ENCODE data around the gene MYO1E. TPM values are rescaled to one million over a fixed set of nuclear protein-coding genes. Genes with fewer than 3 reads are reported as not detected.

Gene MYO1E
- total RNA-seq, 2 donors from 2014 or later = 47.8 to 65.6 TPM

DNA sequence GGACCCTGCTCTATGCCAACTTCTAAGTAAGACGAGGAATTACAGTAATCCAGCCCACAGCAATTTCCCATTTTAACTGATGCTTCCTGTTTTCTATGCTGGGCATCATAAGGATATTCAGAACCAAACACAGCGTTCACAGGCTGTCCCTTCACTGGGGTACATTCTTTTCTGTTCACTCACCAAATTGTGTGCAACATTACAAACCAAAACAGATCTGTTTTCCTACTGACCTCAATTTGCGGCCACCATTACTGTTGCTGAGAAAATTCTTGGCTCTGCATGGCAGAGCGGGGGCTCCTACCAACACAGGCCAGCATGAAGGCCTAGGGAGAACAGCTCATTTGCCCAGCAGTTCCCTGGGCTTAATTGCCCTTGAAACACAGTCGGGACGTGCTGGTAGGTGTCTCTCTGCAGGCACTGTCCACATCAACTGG lies 76.5 kb downstream of the MYO1E start:
- peak; percentile 45 for DNase-seq
- H3K9me3 ChIP-seq (ENCODE audit: control insufficient read depth, low read length) = no peaks in the 10 kb centered on the region
- no peaks in the 10 kb centered on the region for H3K36me3 ChIP-seq (ENCODE audit: control insufficient read depth, insufficient read depth, low read length)
- peaks cover 1% of the 10 kb centered on the region for H3K9me3 Mint-ChIP-seq
- no peaks in the 10 kb centered on the region for H3K27me3 ChIP-seq (ENCODE audit: control insufficient read depth, insufficient read depth, low read length, poor library complexity, severe bottlenecking)
- 72 to 74% methylated on average over 4 to 6 of the region's 6 CpGs for WGBS, 2 experiments (ENCODE audit: insufficient coverage in 1 of 2, insufficient read length in 1 of 2)
- peaks cover 29% of the 10 kb centered on the region for H3K4me1 Mint-ChIP-seq
- H3K27ac Mint-ChIP-seq = peak overlapping the region; percentile 63
- no peak overlapping the region for H3K4me3 Mint-ChIP-seq
- H3K27me3 Mint-ChIP-seq (ENCODE audit: insufficient read depth) = no peaks in the 10 kb centered on the region
- TF ChIP-seq, protein P1, sequence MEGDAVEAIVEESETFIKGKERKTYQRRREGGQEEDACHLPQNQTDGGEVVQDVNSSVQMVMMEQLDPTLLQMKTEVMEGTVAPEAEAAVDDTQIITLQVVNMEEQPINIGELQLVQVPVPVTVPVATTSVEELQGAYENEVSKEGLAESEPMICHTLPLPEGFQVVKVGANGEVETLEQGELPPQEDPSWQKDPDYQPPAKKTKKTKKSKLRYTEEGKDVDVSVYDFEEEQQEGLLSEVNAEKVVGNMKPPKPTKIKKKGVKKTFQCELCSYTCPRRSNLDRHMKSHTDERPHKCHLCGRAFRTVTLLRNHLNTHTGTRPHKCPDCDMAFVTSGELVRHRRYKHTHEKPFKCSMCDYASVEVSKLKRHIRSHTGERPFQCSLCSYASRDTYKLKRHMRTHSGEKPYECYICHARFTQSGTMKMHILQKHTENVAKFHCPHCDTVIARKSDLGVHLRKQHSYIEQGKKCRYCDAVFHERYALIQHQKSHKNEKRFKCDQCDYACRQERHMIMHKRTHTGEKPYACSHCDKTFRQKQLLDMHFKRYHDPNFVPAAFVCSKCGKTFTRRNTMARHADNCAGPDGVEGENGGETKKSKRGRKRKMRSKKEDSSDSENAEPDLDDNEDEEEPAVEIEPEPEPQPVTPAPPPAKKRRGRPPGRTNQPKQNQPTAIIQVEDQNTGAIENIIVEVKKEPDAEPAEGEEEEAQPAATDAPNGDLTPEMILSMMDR (conservative IDR thresholded peaks at IDR 0.05) = no peak
- H3K27ac ChIP-seq (ENCODE audit: low read depth, low read length) = no peak overlapping the region
- H3K36me3 Mint-ChIP-seq (ENCODE audit: low read depth) = peaks cover 3% of the 10 kb centered on the region
- H3K4me1 ChIP-seq (ENCODE audit: control insufficient read depth, insufficient read depth, low read length) = no peaks in the 10 kb centered on the region
- no peak overlapping the region for H3K9ac ChIP-seq (ENCODE audit: extremely low read depth, low read length, poor library complexity, severe bottlenecking)
- no peak overlapping the region for H3K4me3 ChIP-seq (ENCODE audit: low read length)

DNA sequence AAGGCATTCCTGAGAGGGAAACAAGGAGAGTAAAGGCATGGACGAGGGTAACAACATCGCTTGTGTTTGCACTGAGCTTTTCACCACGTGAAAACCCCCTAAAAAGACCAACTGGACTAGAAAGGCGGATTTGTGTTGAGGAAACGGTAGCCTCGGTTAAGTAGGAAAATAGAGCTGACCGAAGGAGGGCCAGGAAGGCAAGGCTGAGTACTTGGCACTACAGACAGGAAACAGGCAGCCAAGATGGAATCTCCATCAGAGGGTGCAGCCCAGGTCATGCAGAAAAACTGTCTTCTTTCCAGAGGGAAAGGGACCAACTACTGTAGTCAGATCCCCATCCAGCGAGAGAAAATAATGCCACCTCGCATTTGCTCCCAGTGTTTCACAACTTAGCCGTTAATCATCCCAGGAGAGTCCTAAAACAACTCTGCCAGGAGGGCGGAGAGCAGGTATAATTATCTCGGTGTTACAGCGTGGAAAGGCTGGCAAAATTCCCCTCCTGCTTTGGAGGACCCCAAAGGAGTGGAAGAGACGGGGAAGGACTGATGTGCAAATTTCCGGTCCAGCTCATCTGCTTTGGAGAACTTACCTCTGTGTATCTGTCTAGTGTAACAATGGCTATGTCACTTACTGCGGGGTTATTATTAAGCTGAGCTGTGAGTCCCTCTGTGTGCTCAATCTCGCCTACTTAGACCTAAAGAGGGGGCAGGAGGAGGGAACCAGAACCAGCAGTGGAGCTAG lies 77.2 kb downstream of the MYO1E start:
- TF ChIP-seq, protein P1 (conservative IDR thresholded peaks at IDR 0.05) = no peak
- H3K9me3 Mint-ChIP-seq = peaks cover 1% of the 10 kb centered on the region
- H3K27me3 Mint-ChIP-seq (ENCODE audit: insufficient read depth) = no peaks in the 10 kb centered on the region
- no peak overlapping the region for H3K27ac Mint-ChIP-seq
- peaks cover 32% of the 10 kb centered on the region for H3K4me1 Mint-ChIP-seq
- peak overlapping the region; percentile 19 for H3K27ac ChIP-seq (ENCODE audit: low read depth, low read length)
- no peaks in the 10 kb centered on the region for H3K4me1 ChIP-seq (ENCODE audit: control insufficient read depth, insufficient read depth, low read length)
- peaks cover 3% of the 10 kb centered on the region for H3K36me3 Mint-ChIP-seq (ENCODE audit: low read depth)
- WGBS, 2 experiments (ENCODE audit: insufficient coverage in 1 of 2, insufficient read length in 1 of 2) = 91 to 92% methylated on average over 16 to 17 of the region's 17 CpGs
- no peak overlapping the region for H3K4me3 ChIP-seq (ENCODE audit: low read length)
- H3K9me3 ChIP-seq (ENCODE audit: control insufficient read depth, low read length) = no peaks in the 10 kb centered on the region
- H3K27me3 ChIP-seq (ENCODE audit: control insufficient read depth, insufficient read depth, low read length, poor library complexity, severe bottlenecking) = no peaks in the 10 kb centered on the region
- no peaks in the 10 kb centered on the region for H3K36me3 ChIP-seq (ENCODE audit: control insufficient read depth, insufficient read depth, low read length)
- no peak overlapping the region for H3K4me3 Mint-ChIP-seq
- DNase-seq = no peak
- no peak overlapping the region for H3K9ac ChIP-seq (ENCODE audit: extremely low read depth, low read length, poor library complexity, severe bottlenecking)

DNA sequence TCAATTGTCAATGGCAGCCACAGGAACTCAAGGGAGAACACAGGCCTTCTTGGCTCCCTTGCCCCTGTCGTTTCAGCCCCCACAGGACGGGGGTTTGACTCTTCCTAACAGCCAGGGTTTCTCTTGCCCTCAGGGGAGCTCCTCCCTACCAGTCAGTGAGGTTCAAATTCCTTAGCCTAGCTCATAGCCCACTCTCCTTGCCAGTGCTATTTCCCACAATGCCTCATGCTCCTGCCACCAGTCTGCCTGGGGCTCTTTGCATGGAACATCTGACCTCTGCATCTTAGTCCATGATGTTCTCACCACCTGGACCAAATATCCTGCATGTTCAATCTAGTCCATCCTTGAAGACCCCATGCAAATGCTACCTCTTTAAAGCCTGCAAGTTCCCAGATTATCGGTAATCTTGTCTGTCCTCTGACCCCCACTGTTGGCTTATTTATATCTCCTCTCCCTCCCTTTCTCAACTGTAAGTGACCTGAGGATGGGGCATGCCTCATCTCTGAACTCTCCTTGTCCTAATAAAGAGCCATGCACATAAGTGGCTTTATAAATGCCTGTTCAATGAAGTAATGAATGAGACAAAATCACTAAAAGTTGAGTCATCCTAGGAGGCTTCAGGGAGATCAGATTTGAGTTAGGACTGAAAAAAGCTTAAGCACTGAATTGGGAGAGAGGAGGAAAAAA lies 78.0 kb downstream of the MYO1E start:
- Mint-ChIP-seq H3K27ac (no peak overlapping the region), H3K4me1 (peaks cover 32% of the 10 kb centered on the region), H3K36me3 (ENCODE audit: low read depth) (peaks cover 3% of the 10 kb centered on the region), H3K9me3 (peaks cover 1% of the 10 kb centered on the region), H3K4me3 (no peak overlapping the region), H3K27me3 (ENCODE audit: insufficient read depth) (no peaks in the 10 kb centered on the region)
- Histone ChIP-seq H3K36me3 (ENCODE audit: control insufficient read depth, insufficient read depth, low read length) (no peaks in the 10 kb centered on the region), H3K4me1 (ENCODE audit: control insufficient read depth, insufficient read depth, low read length) (no peaks in the 10 kb centered on the region), H3K27ac (ENCODE audit: low read depth, low read length) (no peak overlapping the region), H3K9me3 (ENCODE audit: control insufficient read depth, low read length) (no peaks in the 10 kb centered on the region), H3K27me3 (ENCODE audit: control insufficient read depth, insufficient read depth, low read length, poor library complexity, severe bottlenecking) (no peaks in the 10 kb centered on the region), H3K4me3 (ENCODE audit: low read length) (no peak overlapping the region), H3K9ac (ENCODE audit: extremely low read depth, low read length, poor library complexity, severe bottlenecking) (no peak overlapping the region)
- 89 to 100% methylated on average over 3 of the region's 3 CpGs for WGBS, 2 experiments (ENCODE audit: insufficient coverage in 1 of 2, insufficient read length in 1 of 2)
- TF ChIP-seq, protein P1 (conservative IDR thresholded peaks at IDR 0.05) = no peak
- no peak for DNase-seq
